KBM-7 (cell line): ENCODE results near the gene MRRF.
"Not testable (repeated sequence)": the region's sequence is repeated elsewhere in the genome, so short reads cannot be mapped to it uniquely, and the experiment has no call there.

ENCODE experiments used
- DNase-seq: peaks from one replicate; pipeline ENCODE4 v3.0.0-alpha.2; 2015
- in situ Hi-C: fragments of 300-500 bp; cut with MboI; formaldehyde crosslinking; loops from 2 replicates; pipeline ENCODE4 v1.14.3; 2020; ENCODE audit warnings: low sequenced_read_pairs, low pct_unique_long_range_greater_than_20kb, mixed read lengths

Gene MRRF

DNA sequence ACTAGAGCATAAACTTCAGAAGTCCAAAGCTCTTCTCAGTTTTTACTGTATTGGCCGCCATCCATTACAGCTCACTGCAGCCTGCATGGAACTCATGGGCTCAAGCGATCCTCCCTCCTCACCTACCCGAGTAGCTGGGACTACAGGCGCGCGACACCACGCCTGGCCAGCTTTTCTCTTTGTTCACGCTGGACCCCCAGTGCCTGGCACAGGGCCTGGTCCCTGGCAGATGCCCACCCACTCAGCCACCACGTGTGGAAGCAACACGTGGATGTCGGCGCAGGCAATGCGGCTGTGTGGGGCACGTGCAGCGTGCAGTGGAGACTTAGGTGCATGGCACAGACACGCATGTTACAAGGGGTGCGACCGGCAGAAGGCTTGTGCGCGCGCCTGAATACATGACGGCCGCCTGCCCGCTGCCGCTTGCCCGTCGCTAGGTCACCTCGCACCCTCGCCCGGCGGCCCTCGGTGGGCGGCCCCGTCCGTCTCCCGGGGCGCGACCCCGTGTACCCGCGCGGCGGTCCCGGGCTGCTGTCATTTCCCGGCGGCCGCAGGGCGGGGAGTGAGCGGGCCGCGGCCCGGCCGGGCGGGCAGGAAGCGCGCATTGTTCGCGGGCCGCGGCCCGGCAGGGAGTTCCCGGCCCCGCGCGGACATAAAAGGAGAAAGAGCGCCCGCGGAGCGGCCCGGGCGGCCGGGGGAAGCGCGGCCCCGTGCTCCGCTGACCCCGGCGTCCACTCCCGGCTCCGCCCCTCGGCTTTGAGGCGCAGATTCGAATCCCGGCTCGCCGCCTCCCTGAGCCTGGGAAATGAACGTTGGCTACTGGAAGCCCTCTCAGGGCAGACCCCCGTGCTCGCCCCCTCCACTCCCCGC, 82.0 kb downstream of the MRRF start:
- DNase-seq: no peak
- in situ Hi-C loops: no loop called here

DNA sequence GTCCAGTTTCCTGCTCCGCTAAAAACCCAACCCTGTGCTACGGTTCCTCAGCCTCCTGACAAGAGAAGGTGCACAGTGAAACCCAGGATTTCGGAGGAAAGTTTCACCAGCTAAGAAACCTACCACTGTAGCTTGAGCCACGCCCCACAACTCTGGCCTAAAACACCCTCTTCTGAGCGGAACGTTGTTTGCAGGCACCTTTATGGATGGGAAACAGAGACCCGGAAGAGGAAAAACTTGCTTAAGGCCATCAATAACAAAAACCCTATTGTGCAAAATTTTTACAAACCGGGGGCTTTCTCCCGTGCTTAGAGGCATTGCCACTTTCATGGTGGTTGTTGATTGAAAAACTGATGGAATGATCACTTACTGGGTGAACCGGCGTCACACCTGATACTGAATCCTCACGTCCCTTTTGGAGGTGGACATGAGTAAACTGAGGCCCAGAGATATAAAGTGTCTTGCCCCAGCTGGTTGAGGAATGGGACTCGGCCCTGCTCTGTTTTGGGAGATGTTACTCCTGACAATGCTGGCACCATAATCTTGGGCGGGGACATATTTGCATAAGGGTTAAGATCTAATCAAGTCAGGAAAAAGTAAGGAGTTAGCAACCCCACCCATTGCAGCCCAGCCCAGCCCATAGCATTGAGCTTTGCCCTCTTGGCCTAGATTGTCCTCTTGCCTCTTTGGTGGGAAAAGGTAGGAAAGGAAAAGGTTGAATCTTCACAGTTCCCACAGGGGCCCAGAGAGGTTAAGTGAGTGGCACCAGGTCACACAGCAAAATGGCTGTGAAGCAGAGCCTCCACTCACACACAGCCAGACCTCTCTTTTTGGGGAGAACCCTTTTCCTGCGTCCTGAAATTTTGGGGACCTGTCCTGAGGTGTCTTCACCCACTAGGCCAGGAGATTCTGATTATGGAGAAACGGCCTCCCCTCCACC, 82.9 kb downstream of the MRRF start:
- no peak for DNase-seq
- in situ Hi-C loops: no loop called here

DNA sequence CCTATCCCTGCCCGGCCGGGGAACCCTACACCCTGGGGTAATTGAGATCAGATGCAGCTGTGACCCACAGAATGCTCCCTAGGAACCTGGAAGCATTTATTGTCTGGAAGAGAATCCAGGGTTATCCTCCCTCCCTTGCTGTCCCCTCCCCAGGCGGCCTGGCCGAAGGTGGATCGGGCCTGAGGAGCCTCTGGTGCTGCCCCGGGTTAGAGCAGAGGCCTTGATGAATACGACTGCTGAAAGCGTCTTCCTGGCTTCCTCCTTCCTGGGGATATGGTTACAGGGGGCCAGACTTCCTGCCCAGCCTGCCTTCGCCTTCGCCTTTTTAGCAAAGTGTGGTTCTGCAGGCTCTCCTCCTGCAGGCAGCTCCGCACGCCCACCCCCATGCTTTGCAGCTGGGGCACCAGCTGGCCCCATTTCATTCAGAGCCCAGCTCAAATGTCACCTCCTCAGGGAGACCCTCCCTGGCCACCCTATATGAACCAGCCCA, 83.7 kb downstream of the MRRF start:
- peak; percentile 30 for DNase-seq
- in situ Hi-C loops: no loop called here

DNA sequence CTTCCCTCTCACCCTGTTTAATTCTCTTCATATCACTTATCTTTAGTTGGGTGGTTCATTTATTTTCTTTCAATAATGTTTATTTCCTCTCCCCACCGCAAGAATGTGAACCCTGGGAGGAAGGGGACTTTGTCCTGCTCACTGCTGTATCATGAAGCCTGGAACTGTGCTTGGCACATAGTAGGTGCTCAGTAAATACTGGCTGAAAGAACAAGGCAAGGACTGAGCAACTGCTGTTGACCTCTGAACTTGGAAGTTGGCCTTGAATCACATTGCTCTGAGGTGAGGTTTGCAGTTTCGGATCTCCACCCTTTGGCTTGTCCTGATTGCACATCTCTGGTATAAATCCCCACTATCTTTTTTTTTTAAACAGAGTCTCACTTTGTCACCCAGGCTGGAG, 84.1 kb downstream of the MRRF start:
- no peak for DNase-seq
- in situ Hi-C loops: no loop called here

DNA sequence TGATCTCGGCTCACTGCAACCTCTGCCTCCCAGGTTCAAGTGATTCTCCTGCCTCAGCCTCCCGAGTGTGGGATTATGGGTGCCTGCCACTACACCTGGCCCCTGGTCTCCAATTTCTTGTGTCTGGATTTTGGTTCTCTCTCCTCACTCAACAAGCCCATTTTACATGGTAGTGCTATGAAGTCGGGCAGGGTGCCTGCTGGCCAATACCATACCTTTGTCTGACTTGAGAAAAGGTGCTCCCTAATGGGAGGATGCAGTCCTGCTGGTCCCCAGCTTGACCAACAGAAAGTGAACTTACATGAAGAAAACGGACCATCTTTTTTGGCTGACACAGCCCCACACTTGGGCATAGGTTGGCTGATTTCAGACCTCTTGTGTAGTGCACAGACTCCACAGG, 84.5 kb downstream of the MRRF start:
- DNase-seq: no peak
- in situ Hi-C loops: no loop called here

DNA sequence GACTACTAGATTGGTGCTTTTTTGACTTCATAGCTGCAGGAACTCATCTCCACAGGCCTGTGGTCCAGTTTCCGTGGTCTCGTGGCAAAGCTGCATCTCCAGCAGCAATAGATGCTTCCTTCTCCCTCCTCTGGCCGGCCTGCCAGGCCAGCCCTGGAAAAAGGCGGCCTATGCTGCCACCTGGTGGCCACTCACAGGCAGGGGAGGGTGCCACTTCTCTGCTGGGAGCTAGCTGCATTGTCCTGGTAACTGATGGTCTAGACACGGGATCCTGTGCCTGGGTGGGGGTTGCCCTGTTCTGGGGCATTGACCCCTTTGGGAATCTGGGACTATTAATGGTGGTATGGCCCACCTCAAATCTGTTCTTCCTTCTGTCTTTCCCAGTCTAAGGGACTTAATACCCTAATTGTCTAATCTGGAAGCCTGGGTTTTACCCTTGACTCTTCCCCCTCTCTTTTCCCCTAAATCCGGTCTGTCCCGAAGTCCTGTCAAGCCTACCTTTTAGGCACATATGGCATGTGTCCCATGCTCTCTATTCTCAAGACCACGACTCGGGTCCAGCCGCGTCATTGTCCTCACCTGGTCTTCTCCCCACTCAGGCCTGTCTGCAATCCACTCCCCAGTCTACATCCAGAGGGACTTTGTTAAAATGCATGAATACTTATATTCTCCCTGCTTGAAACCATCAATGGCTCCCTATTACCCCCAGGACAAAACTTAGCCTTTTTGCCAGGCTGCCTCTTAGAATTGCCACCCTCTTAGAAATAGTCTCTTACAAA, 86.1 kb downstream of the MRRF start:
- DNase-seq: peak; percentile 85
- in situ Hi-C loops: loop anchor here (5.0 kb wide), 1 partner anchor 228 kb away; no protein-coding TSS in a partner anchor

DNA sequence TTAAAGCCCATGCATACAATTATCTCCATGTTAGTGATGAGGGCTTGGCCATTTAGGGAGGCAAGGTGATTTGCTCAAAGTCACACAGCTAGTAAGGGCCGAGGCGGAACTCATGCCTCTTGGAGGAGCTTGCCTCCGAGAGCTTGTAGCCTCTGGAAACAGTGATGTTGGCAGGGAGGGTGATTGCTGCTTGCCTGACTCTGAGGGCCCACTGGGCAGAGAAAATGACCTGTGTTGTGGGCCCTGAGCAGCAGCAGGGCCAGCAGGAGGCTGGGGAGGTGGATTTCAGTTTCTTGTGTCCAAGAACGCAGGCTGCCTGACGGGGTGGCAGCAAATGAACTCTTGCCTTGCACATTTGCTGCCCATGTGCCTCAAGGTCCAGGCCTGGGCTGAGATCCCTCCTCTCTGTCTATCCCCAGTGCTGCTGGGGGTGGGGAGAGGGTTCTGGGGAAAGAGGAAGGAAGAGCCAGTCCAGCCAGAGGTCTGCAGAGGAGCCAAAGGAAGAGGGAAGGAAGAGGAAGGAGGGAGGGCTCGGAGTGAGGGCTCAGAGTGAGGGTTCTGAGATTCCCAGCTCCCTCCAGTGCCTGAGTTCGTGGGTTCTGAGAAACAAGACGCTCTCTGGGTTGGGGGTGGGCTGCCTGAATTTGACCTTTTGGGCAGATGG, 90.0 kb downstream of the MRRF start:
- in situ Hi-C loops: loop anchor here (5.0 kb wide), 1 partner anchor 232 kb away; no protein-coding TSS in a partner anchor
- DNase-seq: peak; percentile 69

DNA sequence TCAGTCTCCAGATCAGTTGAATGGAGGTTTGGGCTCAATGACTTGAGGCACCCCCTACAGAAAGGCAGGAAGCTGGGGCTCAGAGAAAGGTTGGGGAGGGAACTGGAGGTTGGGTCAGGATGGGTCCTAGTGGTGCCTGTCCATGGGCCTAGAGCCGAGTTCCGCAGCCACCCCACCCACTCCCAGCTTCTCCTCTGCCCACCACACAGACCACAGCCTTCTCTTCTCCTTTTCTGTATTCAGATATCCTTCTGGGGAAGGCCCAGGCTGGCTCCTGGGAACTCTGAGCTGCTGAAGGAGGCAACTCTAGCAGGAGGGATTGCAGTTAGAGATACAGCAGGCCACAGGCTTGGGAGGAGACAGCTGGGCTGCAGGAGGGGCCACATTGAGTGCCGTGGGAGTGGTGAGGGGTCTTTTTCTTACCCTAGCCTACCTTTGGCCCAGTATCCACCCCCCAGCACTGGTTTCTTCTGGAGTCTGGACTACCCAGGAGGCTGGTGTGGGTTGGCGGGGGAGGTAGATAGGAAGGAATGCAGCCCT, 90.7 kb downstream of the MRRF start:
- DNase-seq: no peak
- in situ Hi-C loops: no loop called here

DNA sequence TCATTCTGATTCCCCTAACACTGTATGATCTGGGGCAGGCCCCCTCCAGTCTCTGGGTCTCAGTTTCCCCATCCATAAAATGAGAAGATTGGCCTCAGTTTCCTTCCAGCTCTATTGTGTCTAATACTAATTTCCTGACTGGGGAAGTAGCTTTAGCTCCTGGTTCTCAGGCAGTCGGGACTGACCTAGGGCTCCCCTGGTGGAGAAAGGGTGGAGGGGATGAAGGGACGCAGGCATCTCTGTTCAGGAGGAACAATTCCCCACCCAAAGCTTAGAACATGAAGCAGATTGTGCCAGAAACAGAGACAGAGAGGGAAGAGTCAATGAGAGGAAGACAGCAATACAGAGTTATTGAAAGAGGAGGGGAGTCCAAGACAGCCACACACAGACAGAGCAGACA, 91.9 kb downstream of the MRRF start:
- in situ Hi-C loops: no loop called here
- DNase-seq: no peak

DNA sequence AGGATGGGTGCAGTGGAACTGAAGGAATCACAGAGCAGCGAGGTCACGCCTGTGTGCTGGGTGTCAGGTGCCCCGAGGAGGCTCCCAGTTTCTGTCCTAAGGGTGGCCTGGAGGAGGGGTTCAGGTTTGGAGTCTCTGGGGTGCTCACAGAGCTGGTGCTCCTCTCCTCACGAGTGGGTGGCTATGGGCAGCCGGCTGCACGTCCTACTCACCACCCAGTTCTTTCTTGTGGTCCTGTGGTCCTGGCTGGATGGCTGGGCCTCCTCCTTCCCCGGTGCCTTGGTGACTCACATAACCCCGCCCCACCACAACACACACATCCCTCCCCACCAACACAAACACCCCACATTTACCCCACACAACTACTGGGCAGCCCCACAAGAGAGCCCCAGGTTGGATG, 96.2 kb downstream of the MRRF start:
- in situ Hi-C loops: no loop called here
- DNase-seq: no peak

DNA sequence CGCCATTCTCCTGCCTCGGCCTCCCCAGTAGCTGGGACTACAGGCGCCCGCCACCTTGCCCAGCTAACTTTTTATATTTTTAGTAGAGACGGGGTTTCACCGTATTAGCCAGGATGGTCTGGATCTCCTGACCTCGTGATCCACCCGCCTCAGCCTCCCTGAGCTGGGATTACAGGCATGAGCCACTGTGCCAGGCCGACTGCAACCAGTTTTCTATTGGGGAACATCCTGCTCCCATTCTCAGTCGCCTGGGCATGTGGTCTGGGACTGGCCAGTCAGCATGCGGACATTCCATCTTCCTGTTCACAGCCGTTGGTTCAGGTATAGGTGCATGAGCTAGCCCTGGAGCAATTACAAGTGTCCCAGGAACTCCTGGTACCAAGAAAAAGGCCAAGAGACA, 98.4 kb downstream of the MRRF start:
- DNase-seq, in situ Hi-C loops: not testable (repeated sequence)

DNA sequence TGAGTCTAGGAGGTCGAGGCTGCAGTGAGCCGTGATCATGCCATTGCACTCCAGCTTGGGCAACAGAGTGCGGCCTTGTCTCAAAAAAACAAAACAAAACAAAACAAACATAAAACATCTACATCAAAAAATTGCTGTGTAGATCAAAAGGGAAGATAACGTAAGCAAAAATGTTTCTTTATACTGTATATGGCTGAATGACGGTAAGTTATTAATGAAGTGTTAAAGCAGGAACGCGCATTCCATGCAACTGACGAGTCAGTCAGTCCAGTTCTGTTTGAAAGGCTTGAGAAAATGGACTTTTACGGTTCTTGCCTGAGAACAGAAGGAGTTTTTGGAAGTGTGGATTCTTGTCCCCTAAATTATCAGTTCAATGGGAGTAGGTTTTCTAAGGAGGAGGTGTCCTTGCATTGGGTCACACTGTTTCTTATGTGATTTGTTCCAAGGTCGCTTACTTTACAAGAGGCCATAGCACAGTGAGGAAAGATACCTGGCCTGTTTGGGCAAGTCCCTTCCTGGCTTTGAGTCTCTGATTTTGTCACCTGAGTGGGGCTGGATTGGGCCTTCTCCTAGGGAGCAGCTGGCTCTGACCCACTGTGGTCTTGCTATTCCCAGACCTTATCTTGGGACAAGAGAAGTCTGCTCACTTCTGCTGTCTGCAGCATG, 99.6 kb downstream of the MRRF start:
- DNase-seq: no peak
- in situ Hi-C loops: no loop called here

DNA sequence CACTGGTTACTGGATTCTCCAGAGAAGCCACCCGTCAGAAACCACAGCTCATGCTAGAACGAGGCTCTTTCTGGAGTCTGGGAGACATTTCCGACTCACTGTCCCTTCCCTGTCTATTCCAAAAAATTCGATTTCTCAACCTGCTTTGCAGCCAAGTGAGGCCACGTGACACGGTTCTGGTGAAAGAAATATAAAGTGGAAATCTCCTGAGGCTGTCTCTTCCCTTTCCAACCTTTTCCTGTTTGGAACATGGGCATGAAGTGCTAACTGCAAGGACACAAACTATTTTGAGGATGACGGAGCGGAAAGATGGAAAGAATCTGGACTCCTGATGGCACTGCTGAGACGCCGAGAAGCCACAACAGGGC, 100.1 kb downstream of the MRRF start:
- DNase-seq: no peak
- in situ Hi-C loops: no loop called here

DNA sequence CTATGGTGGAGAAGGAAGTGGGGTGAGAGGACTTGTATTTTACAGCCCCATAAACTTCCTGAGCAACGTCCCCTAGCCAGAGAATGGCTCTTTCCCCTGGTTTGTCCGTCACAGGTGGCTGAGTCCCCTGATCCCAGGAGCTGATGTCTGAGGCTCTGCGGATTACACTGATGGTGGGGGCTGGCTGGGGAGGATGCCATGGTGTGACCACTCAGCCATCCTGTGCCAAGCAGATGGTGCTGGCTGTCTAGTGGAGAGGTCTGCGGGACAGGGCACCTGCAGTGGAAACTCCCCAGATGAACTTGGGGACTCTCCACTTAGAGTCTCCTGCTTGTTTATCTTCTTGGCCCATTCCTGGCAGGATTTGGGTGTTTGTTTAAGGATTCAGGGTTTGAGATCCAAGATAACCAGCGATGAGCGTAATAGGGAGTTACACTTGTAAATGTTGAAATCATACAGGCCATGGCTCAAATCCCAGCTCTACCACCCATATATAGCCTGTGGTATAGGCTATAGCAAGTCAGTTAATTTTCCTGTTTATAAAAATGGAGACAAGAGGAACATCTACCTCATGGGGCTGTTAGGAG, 101.5 kb downstream of the MRRF start:
- in situ Hi-C loops: no loop called here
- no peak for DNase-seq

DNA sequence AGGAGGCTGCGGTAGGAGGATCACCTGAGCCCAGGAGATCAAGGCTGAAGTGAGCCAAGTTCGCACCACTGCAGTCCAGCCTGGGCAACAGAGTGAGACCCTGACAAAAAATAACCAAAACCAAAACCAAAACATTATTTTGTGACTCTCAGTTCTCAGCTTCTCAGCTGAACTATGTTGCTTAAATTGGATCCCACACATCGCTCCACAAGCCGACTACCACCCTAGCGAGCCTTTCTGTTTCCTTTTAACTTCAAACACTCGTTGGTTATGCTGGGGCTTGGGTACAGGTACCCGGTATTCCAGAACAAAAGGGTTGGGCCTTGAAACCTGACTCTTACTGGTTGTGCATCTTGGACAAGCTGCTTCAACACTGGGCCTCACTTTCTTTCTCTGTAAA, 102.4 kb downstream of the MRRF start:
- DNase-seq: no peak
- in situ Hi-C loops: no loop called here

DNA sequence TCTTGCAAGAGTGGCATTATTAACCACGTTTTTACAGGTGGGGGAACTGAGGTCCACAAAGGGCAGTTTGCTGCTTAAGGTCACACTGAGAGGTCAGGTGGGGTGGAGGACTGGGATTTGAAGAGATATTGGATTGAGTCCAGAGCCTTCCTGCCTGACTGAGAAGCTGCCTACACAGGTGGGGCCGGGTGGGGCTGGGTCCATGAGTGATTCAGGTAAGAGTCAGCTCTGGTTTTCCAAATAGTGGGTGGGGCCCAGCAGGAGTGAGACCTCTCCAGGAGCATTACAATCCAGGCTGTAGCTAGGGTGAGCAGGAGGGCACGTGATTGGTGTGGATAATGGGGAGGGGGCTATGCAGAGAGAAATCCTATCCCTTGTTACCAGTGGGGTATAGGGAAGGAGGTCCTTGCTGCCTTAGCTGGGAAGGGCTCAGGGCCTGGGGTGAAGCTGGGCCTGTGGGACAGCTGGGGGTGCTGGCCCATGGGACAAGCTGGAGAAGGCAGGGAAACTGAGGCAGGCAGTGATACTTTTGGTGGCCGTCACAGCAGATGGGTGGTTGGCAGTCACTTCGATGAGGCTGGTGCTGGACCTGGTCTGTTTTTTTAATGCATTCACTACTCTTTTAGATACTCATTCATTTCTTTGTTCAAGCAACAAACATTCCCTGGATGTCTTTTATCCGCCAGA, 103.2 kb downstream of the MRRF start:
- in situ Hi-C loops: no loop called here
- DNase-seq: no peak

DNA sequence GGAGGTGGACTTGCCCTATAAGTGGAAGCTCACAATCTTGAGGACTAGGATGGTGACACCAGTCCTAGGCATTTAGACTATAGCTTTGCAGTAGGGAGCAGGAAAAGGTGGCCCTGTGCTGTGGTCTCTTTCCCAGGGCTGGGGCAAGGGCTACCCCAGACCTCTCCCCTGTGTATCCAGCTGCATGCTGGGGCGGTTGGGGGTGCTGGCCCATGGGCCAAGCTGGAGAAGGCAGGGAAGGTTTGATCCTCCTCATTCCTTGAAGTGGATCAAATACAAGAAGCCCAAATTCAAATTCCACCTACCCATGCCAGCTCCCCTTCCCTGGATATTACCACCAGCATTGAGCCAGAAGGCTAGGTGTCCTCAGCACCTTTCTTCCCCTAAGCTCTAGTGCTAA, 104.0 kb downstream of the MRRF start:
- in situ Hi-C loops: no loop called here
- no peak for DNase-seq
